Upper lobe of left lung (tissue), 4 donors: Measurements from ENCODE around the gene KDM3A.

Source experiments
- POLR2A ChIP-seq, 4 donors: fragments of 450-650 bp; IDR thresholded peaks; one replicate each; pipeline ENCODE4 v1.5.1; 2016 to 2017; ENCODE audit warnings: antibody characterized with exemption in 4 of 4, mild to moderate bottlenecking in 2 of 4
- POLR2AphosphoS5 ChIP-seq, 2 donors: sonication (generic); formaldehyde crosslinking; IDR thresholded peaks; one replicate each; pipeline ENCODE4 v1.5.1; 2017; ENCODE audit warnings: antibody characterized with exemption in 2 of 2
- TF ChIP-seq, protein P1 (sequence below), 6 experiments: fragments of 450-650 bp in 4 of 6; fragments of 200-600 bp in 2 of 6; sonication (generic) in 2 of 6; IDR thresholded peaks; one replicate each; pipeline ENCODE4 v1.5.1; 2016 to 2019; ENCODE audit warnings: antibody characterized with exemption in 6 of 6

DNA sequence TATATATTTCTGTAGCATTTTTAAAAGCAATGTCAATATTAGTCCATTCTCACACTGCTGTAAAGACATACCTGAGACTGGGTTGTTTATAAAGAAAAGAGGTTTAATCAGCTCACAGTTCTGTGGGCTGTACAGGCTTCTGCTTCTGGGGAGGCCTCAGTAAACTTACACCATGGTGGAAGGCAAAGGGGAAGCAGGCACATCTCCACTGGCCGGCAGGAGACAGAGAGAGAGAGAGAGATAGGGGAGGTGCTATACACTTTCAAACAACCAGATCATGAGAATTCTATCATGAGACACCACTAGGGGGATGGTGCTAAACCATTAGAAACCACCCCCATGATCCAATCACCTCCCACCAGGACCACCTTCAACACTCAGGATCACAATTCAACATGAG lies 79.0 kb downstream of the KDM3A start:
- TF ChIP-seq POLR2A (IDR thresholded peaks at IDR 0.05) (no peak), POLR2AphosphoS5 (IDR thresholded peaks at IDR 0.05) (no peak)
- TF ChIP-seq, protein P1, sequence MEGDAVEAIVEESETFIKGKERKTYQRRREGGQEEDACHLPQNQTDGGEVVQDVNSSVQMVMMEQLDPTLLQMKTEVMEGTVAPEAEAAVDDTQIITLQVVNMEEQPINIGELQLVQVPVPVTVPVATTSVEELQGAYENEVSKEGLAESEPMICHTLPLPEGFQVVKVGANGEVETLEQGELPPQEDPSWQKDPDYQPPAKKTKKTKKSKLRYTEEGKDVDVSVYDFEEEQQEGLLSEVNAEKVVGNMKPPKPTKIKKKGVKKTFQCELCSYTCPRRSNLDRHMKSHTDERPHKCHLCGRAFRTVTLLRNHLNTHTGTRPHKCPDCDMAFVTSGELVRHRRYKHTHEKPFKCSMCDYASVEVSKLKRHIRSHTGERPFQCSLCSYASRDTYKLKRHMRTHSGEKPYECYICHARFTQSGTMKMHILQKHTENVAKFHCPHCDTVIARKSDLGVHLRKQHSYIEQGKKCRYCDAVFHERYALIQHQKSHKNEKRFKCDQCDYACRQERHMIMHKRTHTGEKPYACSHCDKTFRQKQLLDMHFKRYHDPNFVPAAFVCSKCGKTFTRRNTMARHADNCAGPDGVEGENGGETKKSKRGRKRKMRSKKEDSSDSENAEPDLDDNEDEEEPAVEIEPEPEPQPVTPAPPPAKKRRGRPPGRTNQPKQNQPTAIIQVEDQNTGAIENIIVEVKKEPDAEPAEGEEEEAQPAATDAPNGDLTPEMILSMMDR (IDR thresholded peaks at IDR 0.05), result no peak
